ENCODE results near the gene ZNF593OS.

Gene ZNF593OS

GRCh38 chr1:26163684-26164035, 8.0 kb downstream of the ZNF593OS start:
- DNase-seq, result no peak
- in situ Hi-C loops (cut with HindIII; ENCODE audit: low pct_ligation_motif_present, low pct_unique_long_range_greater_than_20kb, low sequenced_read_pairs), result no loop called here

- in situ Hi-C loops (cut with HindIII; ENCODE audit: low pct_ligation_motif_present, low pct_unique_long_range_greater_than_20kb, low sequenced_read_pairs), result no loop called here
- no peak for DNase-seq
These were observed 9.4 kb downstream of the ZNF593OS start for GRCh38 chr1:26162220-26162709.

- DNase-seq, result peak; percentile 27
These were observed 10.0 kb downstream of the ZNF593OS start for GRCh38 chr1:26161415-26162219.

GRCh38 chr1:26160527-26161414, 10.9 kb downstream of the ZNF593OS start:
- no peak for DNase-seq

More at GRCh38 chr1:26161415-26162219, 10.0 kb downstream of the ZNF593OS start:
- in situ Hi-C loops (cut with HindIII; ENCODE audit: low pct_ligation_motif_present, low pct_unique_long_range_greater_than_20kb, low sequenced_read_pairs), result no loop called here

GRCh38 chr1:26159743-26160039, 11.9 kb downstream of the ZNF593OS start:
- in situ Hi-C loops (cut with HindIII; ENCODE audit: low pct_ligation_motif_present, low pct_unique_long_range_greater_than_20kb, low sequenced_read_pairs), result no loop called here
- DNase-seq, result no peak

More at GRCh38 chr1:26160527-26161414, 10.9 kb downstream of the ZNF593OS start:
- in situ Hi-C loops (cut with HindIII; ENCODE audit: low pct_ligation_motif_present, low pct_unique_long_range_greater_than_20kb, low sequenced_read_pairs), result no loop called here

GRCh38 chr1:26158908-26159742, 12.5 kb downstream of the ZNF593OS start, which contains the start of gene FAM110D:
Gene FAM110D, plus strand, starts transcription at chr1:26159079. Its CDS starts 2,213 bp downstream, at chr1:26161292.
- DNase-seq, result no peak
- in situ Hi-C loops (cut with HindIII; ENCODE audit: low pct_ligation_motif_present, low pct_unique_long_range_greater_than_20kb, low sequenced_read_pairs), result no loop called here

GRCh38 chr1:26158271-26158907, 13.2 kb downstream of the ZNF593OS start:
- DNase-seq, result no peak
- in situ Hi-C loops (cut with HindIII; ENCODE audit: low pct_ligation_motif_present, low pct_unique_long_range_greater_than_20kb, low sequenced_read_pairs), result no loop called here

GRCh38 chr1:26156285-26157038, 15.2 kb downstream of the ZNF593OS start:
- no peak for DNase-seq
- in situ Hi-C loops (cut with HindIII; ENCODE audit: low pct_ligation_motif_present, low pct_unique_long_range_greater_than_20kb, low sequenced_read_pairs), result no loop called here

- DNase-seq, result no peak
- in situ Hi-C loops (cut with HindIII; ENCODE audit: low pct_ligation_motif_present, low pct_unique_long_range_greater_than_20kb, low sequenced_read_pairs), result no loop called here
These were observed 16.0 kb downstream of the ZNF593OS start for GRCh38 chr1:26155370-26156284.

- DNase-seq, result no peak
- in situ Hi-C loops (cut with HindIII; ENCODE audit: low pct_ligation_motif_present, low pct_unique_long_range_greater_than_20kb, low sequenced_read_pairs), result no loop called here
These were observed 16.9 kb downstream of the ZNF593OS start for GRCh38 chr1:26154750-26155149.

GRCh38 chr1:26153966-26154532, 17.6 kb downstream of the ZNF593OS start:
- no peak for DNase-seq
- in situ Hi-C loops (cut with HindIII; ENCODE audit: low pct_ligation_motif_present, low pct_unique_long_range_greater_than_20kb, low sequenced_read_pairs), result no loop called here

GRCh38 chr1:26148887-26149286, 22.7 kb downstream of the ZNF593OS start:
- no peak for DNase-seq
- in situ Hi-C loops (cut with HindIII; ENCODE audit: low pct_ligation_motif_present, low pct_unique_long_range_greater_than_20kb, low sequenced_read_pairs), result no loop called here

GRCh38 chr1:26145960-26146294, 25.7 kb downstream of the ZNF593OS start:
- in situ Hi-C loops (cut with HindIII; ENCODE audit: low pct_ligation_motif_present, low pct_unique_long_range_greater_than_20kb, low sequenced_read_pairs), result no loop called here
- no peak for DNase-seq

- DNase-seq, result peak; percentile 79
- in situ Hi-C loops (cut with HindIII; ENCODE audit: low pct_ligation_motif_present, low pct_unique_long_range_greater_than_20kb, low sequenced_read_pairs), result no loop called here
These were observed 26.3 kb downstream of the ZNF593OS start for GRCh38 chr1:26145041-26145959.

- no peak for DNase-seq
- in situ Hi-C loops (cut with HindIII; ENCODE audit: low pct_ligation_motif_present, low pct_unique_long_range_greater_than_20kb, low sequenced_read_pairs), result no loop called here
These were observed 29.5 kb downstream of the ZNF593OS start for GRCh38 chr1:26142159-26142558.
